ENCODE results near the gene DDC.
"Not testable (repeated sequence)": the region's sequence is repeated elsewhere in the genome, so short reads cannot be mapped to it uniquely, and the experiment has no call there.

The DDC gene

DNA sequence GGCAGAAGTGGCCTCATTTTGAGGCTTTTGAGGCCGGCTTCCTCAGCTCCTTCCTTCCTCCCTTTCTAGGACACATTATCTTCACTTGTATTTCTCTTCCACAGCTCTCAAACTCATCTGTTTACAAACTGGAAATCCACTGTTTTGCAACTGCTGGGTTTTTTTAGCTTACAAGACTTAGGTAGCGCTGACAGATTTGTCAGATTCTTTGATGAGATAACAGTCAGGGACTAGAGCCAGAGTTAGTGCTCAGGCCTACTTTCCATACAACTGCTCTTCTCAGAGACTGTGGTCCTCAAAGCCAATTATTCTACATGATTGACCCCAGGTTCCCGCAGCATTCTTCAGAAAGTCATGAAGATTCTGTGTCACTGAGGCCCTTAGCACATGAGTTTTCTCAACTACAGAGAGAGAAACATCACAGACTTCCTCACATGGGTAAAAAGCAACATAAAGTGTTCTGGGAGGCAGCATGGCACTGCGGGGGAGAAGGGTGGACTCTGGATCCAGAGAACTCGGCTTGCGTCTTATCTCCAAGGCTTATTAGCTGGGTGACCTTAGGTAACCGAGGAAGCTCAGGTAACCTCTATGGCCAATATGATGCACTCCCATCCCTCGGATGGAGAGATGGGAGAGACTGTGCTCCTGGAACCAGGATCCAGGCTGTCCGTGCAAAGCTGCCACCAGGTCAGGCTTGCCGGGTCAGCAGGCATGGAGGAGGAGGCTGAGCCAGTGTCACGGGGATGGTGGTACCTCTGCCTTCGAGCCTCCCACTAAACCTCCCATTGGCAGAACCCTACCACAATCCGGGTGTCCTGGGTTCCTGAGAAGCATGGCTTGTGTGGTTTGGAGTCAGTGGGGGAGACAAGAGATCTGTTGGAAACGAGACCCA lies 10.5 kb downstream of the DDC start:
- DNase-seq (ENCODE audit: low spot score) = no peak

DNA sequence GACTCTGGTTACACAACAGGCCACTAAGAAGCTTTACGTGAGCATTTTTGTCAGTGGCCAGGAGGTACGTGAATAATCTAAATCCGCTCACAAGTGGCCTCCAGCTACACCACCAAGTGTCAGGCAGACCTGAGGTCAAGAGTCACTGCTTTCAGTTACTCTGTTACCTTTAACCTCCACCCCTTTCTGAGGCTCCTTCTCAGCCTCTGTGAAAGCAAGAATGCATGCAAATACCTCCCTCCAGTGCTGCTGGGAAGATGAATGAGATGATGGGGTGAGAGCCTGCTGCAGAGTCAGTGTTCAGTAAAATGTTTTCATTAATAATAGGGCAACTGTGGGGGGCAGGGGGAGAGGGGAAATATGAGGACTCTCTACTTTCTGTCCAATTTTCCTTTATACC lies 11.2 kb downstream of the DDC start:
- no peak for DNase-seq (ENCODE audit: low spot score)

DNA sequence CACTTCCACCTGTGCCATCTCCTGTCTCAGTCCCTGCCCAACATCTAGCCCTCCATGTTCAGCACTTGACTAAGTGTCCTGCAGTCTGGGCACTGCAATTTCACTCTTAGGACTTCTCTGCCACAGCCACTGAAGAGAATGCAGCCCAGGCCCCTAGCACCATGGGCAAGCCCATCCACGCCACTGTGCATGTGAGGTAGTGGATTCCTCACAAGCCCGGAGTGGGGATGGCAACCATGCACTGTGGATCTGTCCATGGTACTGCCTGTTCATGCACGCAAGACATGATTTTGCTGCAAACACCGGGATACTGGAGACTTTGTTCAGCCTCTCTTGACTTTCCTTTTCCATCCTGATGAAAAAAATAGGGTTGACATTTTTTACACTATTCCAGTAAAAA lies 12.3 kb downstream of the DDC start:
- DNase-seq (ENCODE audit: low spot score) = no peak

DNA sequence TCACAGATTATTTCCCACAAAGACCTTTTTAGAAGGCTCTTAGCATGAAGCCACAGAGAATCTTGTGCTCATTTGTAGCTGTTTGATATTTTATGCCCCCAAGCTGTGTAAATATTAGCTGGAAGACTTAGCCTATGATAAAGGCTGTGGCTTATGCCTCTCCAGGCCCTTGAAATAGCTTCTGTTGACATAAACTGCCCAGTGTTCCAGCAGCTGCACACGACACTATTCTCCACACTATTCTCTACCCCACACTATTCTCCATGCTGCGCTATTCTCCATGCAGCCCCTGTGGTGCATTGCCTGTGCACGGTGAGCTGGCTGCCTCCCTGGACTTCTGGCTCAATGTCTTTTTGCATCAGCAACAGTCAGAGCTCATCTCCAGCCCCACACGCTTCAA lies 13.1 kb downstream of the DDC start:
- no peak for DNase-seq (ENCODE audit: low spot score)

DNA sequence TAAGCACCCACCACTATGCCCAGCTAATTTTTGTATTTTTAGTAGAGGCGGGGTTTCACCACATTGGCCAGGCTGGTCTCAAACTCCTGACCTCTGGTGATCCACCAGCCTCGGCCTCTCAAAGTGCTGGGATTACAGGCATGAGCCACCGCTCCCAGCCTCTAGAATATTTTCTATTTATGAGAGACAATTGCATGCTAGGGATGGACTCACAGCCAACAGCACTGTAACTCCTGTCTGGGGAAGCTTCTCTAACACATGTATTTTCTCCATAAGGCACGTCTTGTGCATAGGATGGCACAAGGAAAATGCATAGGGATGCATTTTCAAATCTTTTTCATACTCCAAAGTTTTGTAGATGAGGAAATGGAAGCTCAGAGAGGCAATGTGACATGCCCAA lies 19.6 kb downstream of the DDC start:
- DNase-seq (ENCODE audit: low spot score) = not testable (repeated sequence)

DNA sequence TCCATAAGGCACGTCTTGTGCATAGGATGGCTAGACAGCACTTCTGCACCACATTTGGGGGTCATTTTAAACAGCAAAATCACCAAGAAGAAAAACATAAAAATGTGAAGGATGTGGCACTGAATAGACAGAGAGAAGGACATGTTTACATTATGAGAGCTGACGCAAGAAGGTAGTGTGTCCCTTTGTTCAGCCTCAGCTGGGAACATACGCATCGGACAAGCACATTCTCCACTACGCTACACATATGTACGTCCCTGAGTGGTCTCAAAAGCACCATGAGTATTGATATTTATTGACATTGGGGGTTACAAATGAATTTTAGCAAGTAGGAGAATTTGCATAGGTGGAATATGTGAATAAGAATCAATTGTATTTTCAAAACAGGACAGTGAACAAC lies 20.2 kb downstream of the DDC start:
- no peak for DNase-seq (ENCODE audit: low spot score)

DNA sequence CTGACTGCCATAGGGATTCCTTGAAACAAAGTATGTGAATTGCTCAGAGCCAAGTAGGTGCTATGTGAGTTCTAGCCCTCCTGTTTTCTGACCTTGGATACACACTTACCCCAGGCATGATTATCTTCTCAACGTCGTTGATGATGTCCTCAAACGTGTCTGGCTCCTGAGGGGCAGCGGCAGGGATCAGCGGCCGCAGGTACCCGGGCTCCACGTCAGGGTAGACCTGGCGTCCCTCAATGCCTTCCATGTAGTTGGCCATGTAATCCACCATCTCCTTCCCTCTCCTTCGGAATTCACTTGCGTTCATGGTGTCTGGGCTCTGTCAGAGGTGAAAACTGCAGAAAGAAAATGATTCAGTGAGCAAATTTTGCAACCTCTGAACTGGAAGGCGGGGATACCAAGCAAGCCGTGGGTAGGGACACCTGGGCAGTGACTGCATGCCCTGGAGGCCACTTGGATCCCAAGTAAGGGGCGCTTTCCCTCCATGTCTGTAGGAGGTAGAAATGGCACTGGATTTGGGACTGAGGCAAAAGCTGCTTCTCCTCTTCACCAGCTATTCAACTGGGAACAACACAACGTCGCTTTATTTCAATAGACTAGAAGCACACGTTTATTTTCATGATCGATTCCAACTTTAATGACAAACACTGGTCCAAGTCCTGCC lies 21.3 kb downstream of the DDC start:
- DNase-seq (ENCODE audit: low spot score) = no peak

DNA sequence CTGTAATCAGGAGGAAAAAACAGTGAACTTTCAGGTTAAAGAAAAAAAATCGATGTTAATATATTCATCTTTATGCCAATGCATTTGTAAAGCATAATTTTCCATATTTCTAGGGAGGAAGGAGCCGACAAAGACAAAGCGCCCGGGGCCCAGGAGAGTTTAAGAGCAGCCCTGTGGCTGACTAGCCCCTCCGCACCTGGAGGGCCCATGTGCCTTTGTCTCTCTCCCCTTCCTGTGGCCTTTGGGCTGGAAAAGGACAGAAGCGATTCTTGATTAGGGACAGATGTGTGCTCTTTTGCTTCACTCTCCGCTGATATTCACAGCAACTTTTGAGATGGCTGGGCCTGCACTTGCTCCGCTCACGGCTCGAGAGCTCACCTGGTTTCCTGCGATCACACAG lies 23.1 kb downstream of the DDC start:
- DNase-seq (ENCODE audit: low spot score) = no peak

DNA sequence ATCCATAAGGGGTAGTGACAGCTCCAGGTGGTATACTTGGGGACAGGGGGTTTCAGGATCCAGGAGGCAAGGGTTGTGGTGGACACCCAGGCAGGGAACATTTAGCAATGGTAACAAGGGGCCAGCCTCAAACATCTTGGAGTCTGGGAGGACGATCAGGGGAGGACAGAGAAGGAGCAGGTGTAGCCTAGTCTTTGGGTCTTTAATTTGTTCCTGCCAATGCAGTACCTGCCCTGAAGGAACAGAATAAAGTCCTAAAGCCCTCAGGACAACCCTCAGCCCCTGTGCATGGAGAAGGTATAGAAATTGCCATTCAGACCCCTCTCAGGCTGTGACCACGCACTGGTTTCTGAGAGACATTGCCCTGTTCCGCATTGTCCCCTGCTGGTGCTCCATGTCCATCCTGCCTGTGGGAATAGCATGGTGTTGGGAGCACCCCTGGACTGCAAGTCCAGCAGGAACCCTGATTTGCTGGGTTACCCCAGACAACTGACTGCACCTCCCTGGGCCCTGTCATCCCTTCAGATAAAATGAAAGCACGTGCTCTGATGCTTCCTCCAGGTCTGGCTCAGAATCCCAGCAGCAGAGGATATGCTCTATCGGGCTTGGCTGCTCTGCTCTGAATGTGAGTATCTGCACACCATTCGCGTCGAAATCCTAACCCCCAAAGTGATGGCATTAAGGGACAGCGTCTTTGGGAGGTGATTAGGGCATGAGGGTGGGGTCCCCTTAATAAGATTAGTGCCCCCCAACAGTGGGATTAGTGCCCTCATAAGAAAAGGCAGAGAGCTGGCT lies 24.2 kb downstream of the DDC start:
- no peak for DNase-seq (ENCODE audit: low spot score)

DNA sequence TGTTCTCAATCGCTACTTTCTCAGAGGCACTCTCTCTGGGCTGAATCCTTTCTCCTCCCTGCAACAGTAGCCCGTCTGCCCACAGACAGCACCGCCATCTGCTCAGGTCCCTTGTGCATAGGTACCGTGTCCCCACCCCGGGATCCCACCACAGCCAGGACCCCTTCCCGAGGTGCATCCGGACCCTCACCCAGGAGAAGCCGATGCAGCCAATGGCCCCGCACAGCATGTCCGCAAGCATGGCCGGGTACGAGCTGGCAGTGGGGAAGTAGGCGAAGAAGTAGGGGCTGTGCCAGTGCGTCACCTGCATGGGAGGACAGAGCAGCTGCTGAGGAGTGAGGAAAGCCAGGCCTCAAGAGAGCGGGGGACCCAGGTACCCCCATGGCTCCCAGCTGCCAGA lies 25.5 kb downstream of the DDC start:
- no peak for DNase-seq (ENCODE audit: low spot score)

DNA sequence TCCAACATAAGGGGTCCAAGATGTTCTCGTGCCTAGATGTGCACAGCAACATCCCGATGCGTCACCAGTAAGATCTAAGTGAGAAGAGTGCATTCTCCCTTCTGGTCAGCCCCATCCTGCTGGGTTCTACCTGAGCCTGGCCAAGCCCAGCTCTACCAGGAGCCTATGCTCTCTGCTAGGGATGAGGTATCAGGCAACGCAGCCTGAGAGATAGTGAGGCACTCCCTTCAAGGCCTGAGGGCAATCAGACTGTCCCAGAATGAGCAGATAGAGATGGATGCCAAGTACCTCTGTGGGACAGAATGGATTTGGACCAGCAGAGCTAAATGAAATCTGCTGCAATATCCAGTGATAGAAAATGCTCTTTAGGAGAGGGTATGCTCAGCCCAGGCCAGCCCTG lies 26.7 kb downstream of the DDC start:
- no peak for DNase-seq (ENCODE audit: low spot score)

DNA sequence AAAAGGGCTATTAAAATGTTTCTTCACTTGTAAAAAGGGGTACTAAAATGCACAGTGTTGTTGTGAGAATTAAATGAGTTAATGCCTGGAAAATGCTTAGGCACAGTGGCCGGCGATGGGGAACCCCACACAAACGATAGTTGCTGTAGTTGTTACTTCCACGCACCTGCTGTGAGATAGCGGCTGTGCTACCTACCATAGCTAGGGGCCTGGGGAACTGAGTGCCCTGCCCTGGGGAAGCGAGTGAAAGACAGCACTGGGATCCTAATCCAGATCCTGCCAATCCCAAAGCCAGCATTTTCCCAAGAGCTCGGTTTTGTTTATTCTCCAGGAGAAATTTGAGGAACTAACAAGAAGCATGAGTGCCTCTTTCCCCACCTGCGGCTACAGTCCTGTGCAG lies 27.8 kb downstream of the DDC start:
- no peak for DNase-seq (ENCODE audit: low spot score)

DNA sequence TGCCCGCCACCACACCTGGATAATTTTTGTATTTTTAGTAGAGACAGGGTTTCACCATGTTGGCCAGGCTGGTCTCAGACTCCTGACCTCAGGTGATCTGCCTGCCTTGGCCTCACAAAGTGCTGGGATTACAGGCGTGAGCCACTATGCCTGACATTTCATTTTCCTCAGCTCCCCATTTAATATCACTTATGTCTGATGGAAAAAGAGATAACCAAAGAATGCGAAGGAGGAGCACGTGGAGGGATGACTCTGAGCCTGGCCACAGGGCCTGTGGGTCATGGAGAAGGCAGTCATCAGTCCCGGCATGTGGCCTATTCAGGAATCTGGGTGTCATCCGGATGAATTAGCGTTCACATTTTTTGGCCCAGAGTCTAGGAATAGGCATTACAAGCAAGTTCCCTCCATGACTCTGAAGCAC lies 29.9 kb downstream of the DDC start:
- not testable (repeated sequence) for DNase-seq (ENCODE audit: low spot score)

DNA sequence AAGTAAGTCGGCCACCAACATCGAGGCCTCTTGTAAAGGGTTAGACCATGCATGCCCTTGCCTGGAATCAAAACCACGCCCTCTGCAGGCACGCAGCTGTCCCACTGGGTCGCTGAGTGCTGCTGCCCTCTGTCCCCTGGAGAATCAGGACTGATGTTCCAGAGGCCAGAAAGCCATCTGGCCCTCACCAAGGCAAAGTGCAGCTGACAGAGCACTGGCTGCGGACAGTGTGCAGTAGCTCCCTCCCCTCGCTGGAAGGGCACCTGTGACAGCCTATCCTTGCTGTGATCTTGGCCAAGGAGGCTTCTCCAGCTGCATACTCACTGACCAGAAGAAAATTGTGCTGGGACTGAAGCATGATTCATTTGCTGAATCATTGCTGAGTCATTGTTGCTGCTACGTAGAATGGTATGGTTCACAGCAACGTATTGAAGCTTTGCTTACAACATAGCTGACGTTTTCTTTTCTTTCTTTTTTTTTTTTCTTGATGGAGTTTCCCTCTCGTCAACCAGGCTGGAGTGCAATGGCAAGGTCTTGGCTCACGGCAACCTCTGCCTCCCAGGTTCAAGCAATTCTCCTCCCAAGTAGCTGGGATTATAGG lies 30.4 kb downstream of the DDC start:
- DNase-seq (ENCODE audit: low spot score) = no peak

DNA sequence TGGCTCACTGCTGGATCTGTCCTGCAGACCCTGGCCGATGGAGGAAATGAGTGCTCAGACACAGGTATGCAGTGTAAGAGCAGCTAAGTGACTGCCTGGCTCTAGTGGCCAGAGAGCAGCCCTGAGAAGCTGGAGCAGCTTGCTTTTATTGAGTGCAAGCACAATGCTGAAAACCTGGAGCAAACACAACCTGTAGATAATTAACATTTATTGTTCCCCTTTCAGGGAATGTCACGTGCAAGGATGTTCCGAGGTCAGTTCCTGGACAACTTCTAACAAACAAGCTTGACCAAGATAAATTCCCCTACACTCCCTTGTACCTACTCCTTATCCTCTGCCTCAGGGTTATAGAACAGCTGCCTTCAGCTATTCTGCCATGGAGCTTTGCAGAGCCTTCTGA lies 31.3 kb downstream of the DDC start:
- DNase-seq (ENCODE audit: low spot score) = no peak

DNA sequence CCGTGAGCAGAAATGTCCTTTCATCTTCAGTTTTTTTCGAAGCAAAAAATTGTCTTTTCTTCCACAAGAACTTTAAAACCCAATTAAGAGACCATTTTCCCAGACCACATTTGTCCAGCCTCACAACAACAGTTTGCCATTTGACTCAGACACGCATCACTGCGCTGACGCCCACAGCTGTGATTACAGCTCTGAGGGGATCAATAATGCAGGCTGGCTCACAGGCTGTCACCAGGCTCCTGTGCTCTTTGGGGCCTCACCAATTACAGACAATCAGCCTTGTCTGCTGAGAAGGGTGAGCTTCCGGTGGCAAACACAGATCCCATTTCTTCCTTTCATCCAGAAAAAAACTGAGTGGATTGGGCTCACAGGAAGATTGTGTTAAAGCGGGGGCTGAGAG lies 33.3 kb downstream of the DDC start:
- no peak for DNase-seq (ENCODE audit: low spot score)

DNA sequence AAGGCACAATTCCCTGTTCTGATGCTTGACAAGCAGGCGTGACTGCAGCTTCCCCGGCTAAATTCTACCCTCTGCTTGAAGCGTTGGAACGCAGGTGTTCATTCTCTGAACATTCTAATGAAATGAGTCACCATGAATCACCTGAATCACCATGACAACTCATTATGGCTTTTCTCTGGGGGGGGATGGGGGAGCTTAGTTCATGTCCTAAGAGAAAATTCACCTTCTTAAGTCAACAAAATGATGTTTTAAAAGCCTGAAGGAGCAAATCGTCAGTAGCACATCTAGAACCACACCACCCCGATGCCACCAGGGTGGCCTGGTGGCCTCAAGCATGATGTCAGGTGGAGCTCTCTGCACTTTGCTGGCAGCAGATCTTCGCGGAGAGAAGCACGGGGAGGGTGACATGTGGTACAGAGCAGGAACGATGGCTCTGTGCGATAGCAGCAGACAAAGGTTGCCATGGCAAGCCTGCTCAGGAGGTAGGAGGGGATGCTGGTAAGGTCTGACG lies 33.7 kb downstream of the DDC start:
- DNase-seq (ENCODE audit: low spot score) = no peak

DNA sequence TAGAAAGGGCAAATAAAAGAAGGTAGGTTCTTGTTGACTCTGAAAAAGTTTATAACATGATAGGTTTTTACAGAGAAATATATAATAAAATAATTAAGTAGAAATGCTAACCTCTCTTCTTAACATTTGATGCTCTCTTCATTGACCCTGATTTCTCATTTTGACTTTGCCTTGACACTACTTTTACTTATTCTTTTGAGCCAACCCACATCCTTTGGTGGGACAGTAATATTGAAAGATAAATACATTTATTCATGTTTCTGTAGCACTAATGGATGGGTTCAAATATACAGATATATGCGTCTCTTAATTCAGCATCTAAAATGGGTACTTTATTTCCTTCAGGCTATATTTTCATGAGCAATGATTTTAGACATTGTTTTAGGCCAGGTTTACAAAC lies 34.4 kb downstream of the DDC start:
- DNase-seq (ENCODE audit: low spot score) = no peak

DNA sequence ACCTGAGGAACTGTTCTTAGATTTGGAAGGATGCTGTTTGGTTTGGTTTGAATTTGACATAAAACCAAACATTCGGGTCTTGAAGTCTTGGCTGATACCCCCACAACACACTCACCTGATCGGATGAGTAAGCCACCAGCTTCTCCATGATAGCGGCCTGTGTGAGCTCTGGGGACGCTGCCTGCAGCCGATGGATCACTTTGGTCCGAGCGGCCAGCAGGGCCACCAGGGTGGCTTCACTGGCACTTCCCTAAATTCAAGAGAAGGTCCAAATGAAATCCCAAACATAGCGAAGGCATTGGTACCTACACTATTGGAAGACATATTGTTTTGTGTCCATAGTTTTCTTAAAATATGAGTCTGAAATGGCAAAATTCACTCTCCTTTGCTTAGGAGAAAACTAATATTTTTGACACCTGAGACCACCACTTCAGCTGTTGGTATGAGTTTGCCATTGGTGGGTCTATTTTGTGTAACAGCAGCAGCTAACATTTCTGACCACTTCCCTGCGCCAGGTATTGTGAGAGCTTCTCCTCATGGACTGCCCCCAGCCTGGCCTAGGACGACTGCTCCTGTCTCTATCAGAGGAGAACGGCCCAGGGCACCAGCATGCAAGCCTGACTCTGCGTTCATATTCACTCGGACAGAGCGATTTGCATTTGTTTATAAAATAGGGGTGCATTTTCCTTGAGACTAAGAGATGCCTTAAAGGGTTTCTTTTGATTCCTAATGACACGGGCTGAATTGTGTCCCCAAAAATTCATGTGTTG lies 35.9 kb downstream of the DDC start:
- no peak for DNase-seq (ENCODE audit: low spot score)

DNA sequence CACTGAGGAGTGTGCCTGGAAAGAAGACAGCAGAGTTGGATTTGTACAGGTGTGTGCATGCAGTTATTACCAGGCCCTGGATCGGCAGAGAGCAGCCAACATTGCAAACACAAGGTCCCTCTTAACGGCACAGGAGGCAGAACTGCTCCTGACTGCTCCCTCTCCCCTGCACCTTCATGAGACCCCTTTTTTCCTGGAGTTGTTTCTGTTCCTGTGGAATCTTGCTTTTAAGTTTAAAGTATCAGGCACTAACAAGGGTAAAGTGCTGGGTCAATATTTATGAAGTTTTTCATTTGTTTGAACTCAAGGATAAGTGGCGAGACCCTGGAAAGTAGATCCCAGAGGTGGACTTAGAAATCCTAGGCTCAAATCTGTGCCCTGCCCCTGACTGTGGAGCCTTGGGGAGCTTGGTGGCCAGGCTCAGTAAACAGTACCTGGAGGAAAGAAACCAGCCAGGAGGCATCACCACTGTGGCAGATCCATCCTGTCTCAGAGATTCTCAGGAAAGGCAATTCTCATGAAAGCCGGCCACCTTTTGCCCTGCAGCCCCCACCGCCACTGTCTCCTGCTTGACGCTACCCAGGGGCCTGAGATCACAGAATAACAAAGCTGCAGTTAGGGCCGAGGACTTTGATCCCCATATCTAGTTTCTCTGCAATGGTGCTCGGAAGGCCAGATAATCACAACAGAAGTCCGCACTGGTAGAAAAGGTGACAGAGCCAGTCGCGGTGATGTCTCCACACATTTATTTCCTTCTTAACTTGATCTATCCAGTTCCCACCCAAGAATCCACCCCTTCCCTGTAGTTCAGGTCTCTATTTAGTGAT lies 36.7 kb downstream of the DDC start:
- no peak for DNase-seq (ENCODE audit: low spot score)

DNA sequence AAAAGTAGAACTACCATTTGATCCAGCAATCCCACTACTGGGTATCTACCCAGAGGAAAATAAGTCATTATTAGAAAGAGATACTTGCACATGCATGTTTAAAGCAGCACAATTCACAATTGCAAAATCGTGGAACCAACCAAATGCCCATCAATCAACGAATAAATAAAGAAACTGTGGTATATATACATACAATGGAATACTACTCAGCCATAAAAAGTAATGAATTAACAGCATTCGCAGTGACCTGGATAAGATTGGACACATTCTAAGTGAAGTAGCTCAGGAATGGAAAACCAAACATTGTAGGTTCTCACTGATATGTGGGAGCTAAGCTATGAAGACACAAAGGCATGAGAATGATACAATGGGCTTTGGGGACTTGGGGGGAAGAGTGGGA lies 45.9 kb downstream of the DDC start:
- DNase-seq (ENCODE audit: low spot score) = not testable (repeated sequence)
